ENCODE measurements around the gene VWA7.

- TF ChIP-seq CTCF (IDR thresholded peaks at IDR 0.05) = no peak
- TF ChIP-seq POLR2A (IDR thresholded peaks at IDR 0.05) = no peak
Measured at GRCh38 chr6:31730631-31731086, 46.5 kb downstream of the VWA7 start.

All from heart left ventricle (tissue), 13 donors.